Motor neuron (in vitro differentiated cells): ENCODE measurements around the gene CRYGN. TPM values are rescaled to one million over a fixed set of nuclear protein-coding genes. Genes with fewer than 3 reads are reported as not detected.

Source experiments
- total RNA-seq, 8 experiments: library from RNA; unstranded; fragments of 300-600 nt; gene quantifications; 2 replicates each; pipeline versions ENCODE4 v1.2.3 to v1.2.4, GENCODE V29; 2022

Gene CRYGN
- total RNA-seq, 8 experiments from 2014 or later: 0.11 to 1.3 (median 0.29) TPM; not detected in 1

Other genes with a start within 250 kb of the CRYGN start
- gene H2BK1, start 229.7 kb downstream of the CRYGN start, total RNA-seq: under 1 TPM in 1 of 8 experiments, not detected in 7; 0.96 TPM
- gene ABCF2, start 212.9 kb downstream of the CRYGN start, total RNA-seq: 10 to 100 TPM; 22.1 to 77.3 (median 43.9) TPM
- 10 to 100 TPM; 11.3 to 57.9 (median 30.9) TPM for gene CHPF2, start 207.7 kb downstream of the CRYGN start, total RNA-seq
- gene SMARCD3, start 191.4 kb downstream of the CRYGN start, total RNA-seq: 10 to 100 TPM; 12.8 to 88.7 (median 35.0) TPM
- gene NUB1, start 98.3 kb downstream of the CRYGN start, total RNA-seq: 10 to 100 TPM; 37.3 to 94.9 (median 53.2) TPM
- gene WDR86, start 30.1 kb downstream of the CRYGN start, total RNA-seq: 10 to 100 TPM in 5 of 8 experiments, 1 to 10 TPM in 1, under 1 TPM in 2; 0.56 to 35.3 (median 21.8) TPM
- gene RHEB, start 79.8 kb upstream of the CRYGN start, total RNA-seq: 100 to 1,000 TPM in 2 of 8 experiments, 10 to 100 TPM in 6; 62.2 to 163 (median 84.2) TPM